Measurements from ENCODE around the gene USH1C. TPM values are rescaled to one million over a fixed set of nuclear protein-coding genes. Genes with fewer than 3 reads are reported as not detected.

The USH1C gene
- total RNA-seq, 1 experiment from 2014 or later, result 101 TPM

GRCh38 chr11:17571431-17572358 is 27.5 kb upstream of the USH1C start:
- no peak for DNase-seq
- Histone ChIP-seq H3K4me1 (peaks cover 13% of the 10 kb centered on the region), H3K36me3 (ENCODE audit: control insufficient read depth, insufficient read depth, low read length) (no peaks in the 10 kb centered on the region), H3K4me3 (ENCODE audit: low read depth, low read length) (no peak overlapping the region), H3K27me3 (replicated peaks; ENCODE audit: control insufficient read depth, insufficient read depth, low read length) (no peaks in the 10 kb centered on the region), H3K9me3 (no peaks in the 10 kb centered on the region)
- Mint-ChIP-seq H3K27me3 (ENCODE audit: insufficient read depth, unreplicated experiment) (no peaks in the 10 kb centered on the region), H3K4me1 (ENCODE audit: low read depth, unreplicated experiment) (peaks cover 6% of the 10 kb centered on the region), H3K4me3 (ENCODE audit: unreplicated experiment) (no peak overlapping the region), H3K36me3 (ENCODE audit: insufficient read depth, unreplicated experiment) (no peaks in the 10 kb centered on the region), H3K27ac (ENCODE audit: unreplicated experiment) (no peak overlapping the region), H3K9me3 (ENCODE audit: unreplicated experiment) (no peaks in the 10 kb centered on the region)
- TF ChIP-seq CTCF (IDR thresholded peaks at IDR 0.05; ENCODE audit: insufficient read depth in 1 of 2, low read depth in 1 of 2, low read length in 1 of 2, severe bottlenecking in 1 of 2, unreplicated experiment in 1 of 2), result no peak
- intact Hi-C loops (cut with micrococcal nuclease; ENCODE audit: unreplicated experiment), result no loop called here
- CTCF ChIA-PET, result interaction anchor here (1.1 kb wide), 1 partner anchor 7 kb away, joined by 3 read pairs; no protein-coding TSS in a partner anchor
- POLR2A ChIA-PET, result no interaction called here
- no TSS peak for BruUV-seq (replicated peaks)

GRCh38 chr11:17570034-17570433 is 25.8 kb upstream of the USH1C start:
- Histone ChIP-seq H3K36me3 (ENCODE audit: control insufficient read depth, insufficient read depth, low read length) (no peaks in the 10 kb centered on the region), H3K27me3 (replicated peaks; ENCODE audit: control insufficient read depth, insufficient read depth, low read length) (no peaks in the 10 kb centered on the region), H3K4me3 (ENCODE audit: low read depth, low read length) (no peak overlapping the region), H3K4me1 (no peaks in the 10 kb centered on the region), H3K9me3 (no peaks in the 10 kb centered on the region)
- no peaks in the 10 kb centered on the region for H3K9me3 Mint-ChIP-seq (ENCODE audit: unreplicated experiment)
- CTCF ChIA-PET, result no interaction called here
- no peak overlapping the region for H3K4me3 Mint-ChIP-seq (ENCODE audit: unreplicated experiment)
- no peak for DNase-seq
- peaks cover 6% of the 10 kb centered on the region for H3K4me1 Mint-ChIP-seq (ENCODE audit: low read depth, unreplicated experiment)
- POLR2A ChIA-PET, result no interaction called here
- H3K27ac Mint-ChIP-seq (ENCODE audit: unreplicated experiment), result no peak overlapping the region
- no peaks in the 10 kb centered on the region for H3K27me3 Mint-ChIP-seq (ENCODE audit: insufficient read depth, unreplicated experiment)
- no TSS peak for BruUV-seq (replicated peaks)
- intact Hi-C loops (cut with micrococcal nuclease; ENCODE audit: unreplicated experiment), result no loop called here
- no peaks in the 10 kb centered on the region for H3K36me3 Mint-ChIP-seq (ENCODE audit: insufficient read depth, unreplicated experiment)
- no peak for TF ChIP-seq CTCF (IDR thresholded peaks at IDR 0.05; ENCODE audit: insufficient read depth in 1 of 2, low read depth in 1 of 2, low read length in 1 of 2, severe bottlenecking in 1 of 2, unreplicated experiment in 1 of 2)

GRCh38 chr11:17568944-17569343 is 24.7 kb upstream of the USH1C start:
- Histone ChIP-seq H3K9me3 (no peaks in the 10 kb centered on the region), H3K4me1 (no peaks in the 10 kb centered on the region), H3K27me3 (replicated peaks; ENCODE audit: control insufficient read depth, insufficient read depth, low read length) (no peaks in the 10 kb centered on the region), H3K4me3 (ENCODE audit: low read depth, low read length) (no peak overlapping the region), H3K36me3 (ENCODE audit: control insufficient read depth, insufficient read depth, low read length) (no peaks in the 10 kb centered on the region)
- no peaks in the 10 kb centered on the region for H3K27me3 Mint-ChIP-seq (ENCODE audit: insufficient read depth, unreplicated experiment)
- no peaks in the 10 kb centered on the region for H3K36me3 Mint-ChIP-seq (ENCODE audit: insufficient read depth, unreplicated experiment)
- ChIA-PET POLR2A (no interaction called here), CTCF (no interaction called here)
- no peaks in the 10 kb centered on the region for H3K9me3 Mint-ChIP-seq (ENCODE audit: unreplicated experiment)
- no peak overlapping the region for H3K27ac Mint-ChIP-seq (ENCODE audit: unreplicated experiment)
- no peak for DNase-seq
- intact Hi-C loops (cut with micrococcal nuclease; ENCODE audit: unreplicated experiment), result no loop called here
- peaks cover 6% of the 10 kb centered on the region for H3K4me1 Mint-ChIP-seq (ENCODE audit: low read depth, unreplicated experiment)
- H3K4me3 Mint-ChIP-seq (ENCODE audit: unreplicated experiment), result no peak overlapping the region
- no TSS peak for BruUV-seq (replicated peaks)
- no peak for TF ChIP-seq CTCF (IDR thresholded peaks at IDR 0.05; ENCODE audit: insufficient read depth in 1 of 2, low read depth in 1 of 2, low read length in 1 of 2, severe bottlenecking in 1 of 2, unreplicated experiment in 1 of 2)

All from Caco-2 (cell line).